IMR-90 (cell line): Measurements from ENCODE around the gene CHMP4A. TPM values are rescaled to one million over a fixed set of nuclear protein-coding genes. Genes with fewer than 3 reads are reported as not detected.

Experiments
- BHLHE40 ChIP-seq: fragments of 150-350 bp; IDR thresholded peaks from 2 replicates; pipeline ENCODE4 v1.6.1; 2016; ENCODE audit warnings: mild to moderate bottlenecking, low read depth, low read length
- CHD1 ChIP-seq: IDR thresholded peaks from 2 replicates; pipeline ENCODE4 v1.6.1; 2012; ENCODE audit warnings: low read depth, low read length, improper control_type of control experiment
- FOS ChIP-seq: fragments of 150-350 bp; IDR thresholded peaks from 2 replicates; pipeline ENCODE4 v1.6.1; 2016; ENCODE audit warnings: low read depth, low read length
- MAFK ChIP-seq: IDR thresholded peaks from 2 replicates; pipeline ENCODE4 v1.6.1; 2012; ENCODE audit warnings: low read depth, low read length, improper control_type of control experiment
- RFX5 ChIP-seq: IDR thresholded peaks from 2 replicates; pipeline ENCODE4 v1.8.0; 2012; ENCODE audit warnings: low read depth, mild to moderate bottlenecking, low read length, moderate library complexity
- SMC3 ChIP-seq: fragments of 150-350 bp; IDR thresholded peaks from 2 replicates; pipeline ENCODE4 v1.6.1; 2016; ENCODE audit warnings: low read depth, mild to moderate bottlenecking, antibody characterized with exemption, low read length, moderate library complexity
- USF2 ChIP-seq: fragments of 150-350 bp; IDR thresholded peaks from 2 replicates; pipeline ENCODE4 v1.6.1; 2017; ENCODE audit warnings: mild to moderate bottlenecking, antibody characterized with exemption, low read length, low read depth
- polyA plus RNA-seq, 3 experiments: library from polyadenylated mRNA; depleted of rRNA; stranded (reverse); fragments of >200 nt; gene quantifications; 2 replicates each; pipeline ENCODE4 v1.2.3, GENCODE V29; 2012; ENCODE audit warnings: low replicate concordance in 1 of 3
- total RNA-seq: library from RNA; depleted of rRNA; stranded (reverse); fragments of >200 nt; gene quantifications from 2 replicates; pipeline ENCODE4 v1.2.3, GENCODE V29; 2012

The CHMP4A gene
- total and polyA plus RNA-seq, 2 of the 4 experiments (the other 2 are of a cell fraction) = 22.0 to 63.8 TPM

- no peak for TF ChIP-seq USF2
- no peak for TF ChIP-seq SMC3
- no peak for TF ChIP-seq RFX5
- TF ChIP-seq CHD1 = no peak
- no peak for TF ChIP-seq MAFK
- TF ChIP-seq FOS = no peak
- TF ChIP-seq BHLHE40 = no peak
Measured at GRCh38 chr14:24194186-24194872, 19.0 kb downstream of the CHMP4A start (continued).
